PC-3 (cell line): ENCODE measurements around the gene ERMARD.

Experiments used
- EZH2 ChIP-seq: fragments of 300-600 bp; sonication (generic); IDR thresholded peaks from one replicate; pipeline ENCODE4 v1.6.1; 2017; ENCODE audit warnings: antibody characterized with exemption, mild to moderate bottlenecking, low read length; ENCODE audit not compliant: unreplicated experiment
- EZH2phosphoT487 ChIP-seq: fragments of 300-600 bp; sonication (generic); IDR thresholded peaks from 2 replicates; pipeline ENCODE4 v1.6.1; 2018; ENCODE audit warnings: mild to moderate bottlenecking, antibody characterized with exemption, low read length, borderline replicate concordance
- TF ChIP-seq, protein P1 (sequence below): fragments of 300-600 bp; sonication (generic); conservative IDR thresholded peaks from 2 replicates; pipeline ENCODE4 v1.5.1; 2017; ENCODE audit warnings: antibody characterized with exemption, low read depth, mild to moderate bottlenecking, low read length

DNA sequence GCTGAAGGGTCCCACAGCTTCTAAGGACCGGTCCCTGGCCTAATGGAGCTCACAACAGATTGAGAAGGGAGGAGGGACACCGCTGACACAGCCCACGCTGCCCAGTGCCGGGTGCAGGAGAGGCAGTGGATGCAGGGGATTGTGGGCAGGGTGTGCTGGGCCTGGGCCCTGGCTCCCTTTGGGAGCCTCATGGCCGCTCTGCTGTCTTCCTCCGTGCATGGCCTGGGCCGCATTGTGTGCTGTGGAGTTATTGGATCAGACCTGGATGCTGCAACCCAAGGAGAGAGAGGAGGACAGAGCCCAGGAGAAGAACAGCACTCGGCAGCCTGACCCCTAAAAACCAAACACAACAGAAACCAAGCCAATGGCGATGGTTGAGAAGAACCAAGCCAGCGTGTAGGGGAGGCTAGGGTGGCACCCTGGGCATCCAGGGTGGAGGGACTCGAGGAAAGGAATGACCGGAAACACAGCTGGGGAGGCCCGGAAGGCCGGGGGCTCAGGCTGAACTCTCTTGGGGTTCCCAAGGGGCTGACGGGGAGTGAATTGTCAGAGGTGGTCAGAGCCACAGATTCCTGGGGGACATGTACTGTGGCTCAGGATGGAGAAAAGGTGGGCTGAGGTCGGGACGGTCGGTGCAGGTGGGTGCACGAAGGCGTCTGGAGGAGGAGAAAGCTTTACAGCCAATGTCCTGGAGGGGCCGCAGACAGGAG is 41.0 kb downstream of the ERMARD start:
- TF ChIP-seq, protein P1, sequence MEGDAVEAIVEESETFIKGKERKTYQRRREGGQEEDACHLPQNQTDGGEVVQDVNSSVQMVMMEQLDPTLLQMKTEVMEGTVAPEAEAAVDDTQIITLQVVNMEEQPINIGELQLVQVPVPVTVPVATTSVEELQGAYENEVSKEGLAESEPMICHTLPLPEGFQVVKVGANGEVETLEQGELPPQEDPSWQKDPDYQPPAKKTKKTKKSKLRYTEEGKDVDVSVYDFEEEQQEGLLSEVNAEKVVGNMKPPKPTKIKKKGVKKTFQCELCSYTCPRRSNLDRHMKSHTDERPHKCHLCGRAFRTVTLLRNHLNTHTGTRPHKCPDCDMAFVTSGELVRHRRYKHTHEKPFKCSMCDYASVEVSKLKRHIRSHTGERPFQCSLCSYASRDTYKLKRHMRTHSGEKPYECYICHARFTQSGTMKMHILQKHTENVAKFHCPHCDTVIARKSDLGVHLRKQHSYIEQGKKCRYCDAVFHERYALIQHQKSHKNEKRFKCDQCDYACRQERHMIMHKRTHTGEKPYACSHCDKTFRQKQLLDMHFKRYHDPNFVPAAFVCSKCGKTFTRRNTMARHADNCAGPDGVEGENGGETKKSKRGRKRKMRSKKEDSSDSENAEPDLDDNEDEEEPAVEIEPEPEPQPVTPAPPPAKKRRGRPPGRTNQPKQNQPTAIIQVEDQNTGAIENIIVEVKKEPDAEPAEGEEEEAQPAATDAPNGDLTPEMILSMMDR: no peak
- TF ChIP-seq EZH2phosphoT487 (no peak), EZH2 (no peak)
